HL-60 (cell line): ENCODE measurements around the gene DLGAP3.

Experiments used
- DNase-seq, 2 experiments: peaks; one replicate each; pipeline ENCODE4 v3.0.0-alpha.2; 2010 to 2020; ENCODE audit warnings: low read depth in 1 of 2, low spot score in 1 of 2
- H3K27ac ChIP-seq: fragments of 250-450 bp; sonication (Bioruptor Pico); replicated peaks from 2 replicates; pipeline ENCODE4 v1.5.1; 2020; ENCODE audit warnings: mild to moderate bottlenecking, moderate library complexity
- H3K27me3 ChIP-seq: fragments of 250-450 bp; sonication (Bioruptor Pico); 2 replicates; pipeline ENCODE4 v1.5.1; 2021; ENCODE audit warnings: mild to moderate bottlenecking, moderate library complexity; ENCODE audit not compliant: insufficient read depth, poor library complexity, severe bottlenecking
- H3K4me3 ChIP-seq: replicated peaks from 2 replicates; pipeline ENCODE4 v1.5.1; 2011; ENCODE audit warnings: mild to moderate bottlenecking, control low read depth, low read length; ENCODE audit not compliant: insufficient read depth
- CTCF ChIP-seq: IDR thresholded peaks from one replicate; pipeline ENCODE4 v1.5.1; 2011; ENCODE audit warnings: low read length, control low read depth, inconsistent platforms; ENCODE audit not compliant: insufficient read depth
- GABPA ChIP-seq: IDR thresholded peaks from 2 replicates; pipeline ENCODE4 v1.6.1; 2012; ENCODE audit warnings: low read depth
- POLR2AphosphoS5 ChIP-seq: IDR thresholded peaks from 2 replicates; pipeline ENCODE4 v1.6.1; 2012; ENCODE audit warnings: low read depth
- REST ChIP-seq: IDR thresholded peaks from 2 replicates; pipeline ENCODE4 v1.6.1; 2012; ENCODE audit warnings: low read depth; ENCODE audit not compliant: insufficient replicate concordance
- SPI1 ChIP-seq: IDR thresholded peaks from 2 replicates; pipeline ENCODE4 v1.6.1; 2012; ENCODE audit warnings: low read depth, mild to moderate bottlenecking, borderline replicate concordance

DLGAP3 gene

GRCh38 chr1:34904236-34905097 lies 25.0 kb downstream of the DLGAP3 start:
- TF ChIP-seq REST (no peak), CTCF (no peak), SPI1 (no peak), POLR2AphosphoS5 (no peak), GABPA (no peak)

GRCh38 chr1:34901919-34902318 lies 27.5 kb downstream of the DLGAP3 start:
- TF ChIP-seq GABPA (no peak), REST (no peak), POLR2AphosphoS5 (no peak), CTCF (no peak), SPI1 (no peak)
- no peak overlapping the region for H3K4me3 ChIP-seq
- H3K27me3 ChIP-seq, result peaks cover 4% of the 10 kb centered on the region
- DNase-seq, result no peak
- no peak overlapping the region for H3K27ac ChIP-seq

More at GRCh38 chr1:34904236-34905097, 25.0 kb downstream of the DLGAP3 start:
- H3K4me3 ChIP-seq, result no peak overlapping the region
- H3K27me3 ChIP-seq, result peaks cover 4% of the 10 kb centered on the region
- DNase-seq, result no peak
- H3K27ac ChIP-seq, result no peak overlapping the region

- TF ChIP-seq CTCF (no peak), REST (no peak), GABPA (no peak), SPI1 (no peak), POLR2AphosphoS5 (no peak)
- Histone ChIP-seq H3K27ac (no peak overlapping the region), H3K27me3 (peaks cover 4% of the 10 kb centered on the region), H3K4me3 (no peak overlapping the region)
- no peak for DNase-seq
Observed at GRCh38 chr1:34900775-34901502, 28.5 kb downstream of the DLGAP3 start.
